ENCODE measurements around the gene BMS1. TPM values are rescaled to one million over a fixed set of nuclear protein-coding genes. Genes with fewer than 3 reads are reported as not detected.

Gene BMS1
- total and polyA plus RNA-seq, 10 of the 15 experiments (the other 5 are each of a cell fraction or from before 2014, with no cell fraction given) = 7.6 to 33.6 (median 21.0) TPM

DNA sequence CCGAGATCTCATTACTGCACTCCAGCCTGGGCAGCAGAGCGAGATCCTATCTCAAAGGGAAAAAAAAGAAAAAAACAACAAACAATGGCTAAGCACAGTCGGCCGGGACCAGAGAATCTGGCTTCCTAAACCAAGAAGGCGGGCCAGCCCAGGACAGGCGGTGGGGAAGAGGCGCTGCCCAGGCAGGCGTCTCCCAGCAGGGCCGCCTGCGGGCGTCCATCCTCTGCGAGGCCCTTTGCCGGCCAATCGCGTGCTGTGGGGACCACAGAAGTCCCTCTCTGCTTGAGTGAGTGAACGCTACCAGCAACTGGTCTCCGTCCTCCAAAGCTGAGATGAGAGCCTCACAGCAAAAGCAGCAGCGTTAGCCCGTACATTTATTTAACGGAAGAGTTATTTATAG is 14.7 kb upstream of the BMS1 start:
- H3K4me3 ChIP-seq = no peak overlapping the region
- CTCF ChIA-PET = no interaction called here
- intact Hi-C loops (cut with micrococcal nuclease; ENCODE audit: unreplicated experiment) = no loop called here
- no peak overlapping the region for H3K27ac ChIP-seq (ENCODE audit: control insufficient read depth, insufficient read depth)
- H3K4me2 ChIP-seq (ENCODE audit: control insufficient read depth, insufficient read depth) = no peak overlapping the region
- no peak overlapping the region for H3K9ac ChIP-seq (ENCODE audit: control insufficient read depth, insufficient read depth, low read length)
- RAD21 ChIA-PET (ENCODE audit: unreplicated experiment) = interaction anchor here (0.6 kb wide), 1 partner anchor 370 kb away, joined by 5 read pairs; no protein-coding TSS in a partner anchor
- no peaks in the 10 kb centered on the region for H3K79me2 ChIP-seq (ENCODE audit: control insufficient read depth, insufficient read depth, low read length)
- no peaks in the 10 kb centered on the region; the same call in 2 of the 3 replicates for H3K9me3 ChIP-seq (replicated peaks; ENCODE audit: control insufficient read depth, insufficient read depth, low read length)
- no peak for DNase-seq (ENCODE audit: low read depth, low spot score)
- in situ Hi-C loops (cut with MboI) = no loop called here
- SMC1A ChIA-PET (ENCODE audit: uncharacterized antibody, unreplicated experiment) = no interaction called here
- 52% methylated on average over 20 of the region's 20 CpGs for WGBS (ENCODE audit: insufficient coverage, insufficient replicate concordance, low lambda C conversion rate, missing lambda C conversion rate)
- BruUV-seq (replicated peaks) = no TSS peak
- H3K4me1 ChIP-seq (ENCODE audit: control insufficient read depth, insufficient read depth, low read length) = no peaks in the 10 kb centered on the region
- no peak for TF ChIP-seq MXI1 (IDR thresholded peaks at IDR 0.05; ENCODE audit: low read depth, low read length)
- TF ChIP-seq USF2 (IDR thresholded peaks at IDR 0.05; ENCODE audit: borderline replicate concordance, low read depth, low read length) = no peak
- TF ChIP-seq CTCF (IDR thresholded peaks at IDR 0.05 in 2 of 3, conservative IDR thresholded peaks at IDR 0.05 in 1 of 3; ENCODE audit: control insufficient read depth in 2 of 3, extremely low read depth in 1 of 3, insufficient read depth in 1 of 3, low read depth in 3 of 3, low read length in 3 of 3) = no peak
- TF ChIP-seq ZBED1 (IDR thresholded peaks at IDR 0.05; ENCODE audit: borderline replicate concordance) = no peak
- H4K20me1 ChIP-seq (ENCODE audit: control insufficient read depth, insufficient read depth) = no peaks in the 10 kb centered on the region
- H3K36me3 ChIP-seq (ENCODE audit: control insufficient read depth in 2 of 2, insufficient read depth in 2 of 2, low read length in 1 of 2) = no peaks in the 10 kb centered on the region
- no peak for FAIRE-seq
- POLR2A ChIA-PET = no interaction called here
- no peak for ATAC-seq
- no peak overlapping the region for H2AFZ ChIP-seq (ENCODE audit: control insufficient read depth, low read depth, low read length)
- no peaks in the 10 kb centered on the region for H3K27me3 ChIP-seq (replicated peaks in 1 of 2; ENCODE audit: control insufficient read depth in 2 of 2, insufficient read depth in 2 of 2, low read length in 1 of 2)
